MM.1S (cell line): Measurements from ENCODE around the gene GATB.

Source experiments
- EZH2 ChIP-seq: fragments of 300-600 bp; sonication (generic); optimal IDR thresholded peaks from 2 replicates; pipeline ENCODE3; 2017; ENCODE audit warnings: low read depth, mild to moderate bottlenecking, antibody characterized with exemption, low read length, mixed read lengths
- EZH2phosphoT487 ChIP-seq: fragments of 300-600 bp; sonication (generic); IDR thresholded peaks from 2 replicates; pipeline ENCODE4 v1.6.1; 2018; ENCODE audit warnings: antibody characterized with exemption, low read length
- TF ChIP-seq, protein P1 (sequence below): fragments of 300-600 bp; sonication (generic); IDR thresholded peaks from 2 replicates; pipeline ENCODE4 v1.5.1; 2016; ENCODE audit warnings: antibody characterized with exemption, low read length, mixed read lengths

DNA sequence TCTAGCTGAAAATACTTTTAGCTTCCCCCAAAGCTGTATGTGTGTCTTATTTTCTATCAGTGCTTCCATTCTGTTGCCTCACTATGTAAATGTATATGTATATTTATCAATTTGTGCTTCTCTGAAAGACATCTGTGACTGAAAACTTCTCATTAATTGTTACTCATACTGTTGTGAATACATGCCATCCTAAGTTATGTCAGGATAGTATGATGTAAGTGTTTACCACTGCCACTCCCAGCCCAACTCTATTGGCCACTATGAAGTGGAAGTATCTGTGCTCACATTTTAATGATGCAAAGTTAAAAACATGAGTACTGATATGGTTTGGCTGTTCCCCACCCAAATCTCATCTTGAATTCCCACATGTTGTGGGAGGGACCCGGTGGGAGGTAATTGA is 24.4 kb downstream of the GATB start:
- TF ChIP-seq, protein P1, sequence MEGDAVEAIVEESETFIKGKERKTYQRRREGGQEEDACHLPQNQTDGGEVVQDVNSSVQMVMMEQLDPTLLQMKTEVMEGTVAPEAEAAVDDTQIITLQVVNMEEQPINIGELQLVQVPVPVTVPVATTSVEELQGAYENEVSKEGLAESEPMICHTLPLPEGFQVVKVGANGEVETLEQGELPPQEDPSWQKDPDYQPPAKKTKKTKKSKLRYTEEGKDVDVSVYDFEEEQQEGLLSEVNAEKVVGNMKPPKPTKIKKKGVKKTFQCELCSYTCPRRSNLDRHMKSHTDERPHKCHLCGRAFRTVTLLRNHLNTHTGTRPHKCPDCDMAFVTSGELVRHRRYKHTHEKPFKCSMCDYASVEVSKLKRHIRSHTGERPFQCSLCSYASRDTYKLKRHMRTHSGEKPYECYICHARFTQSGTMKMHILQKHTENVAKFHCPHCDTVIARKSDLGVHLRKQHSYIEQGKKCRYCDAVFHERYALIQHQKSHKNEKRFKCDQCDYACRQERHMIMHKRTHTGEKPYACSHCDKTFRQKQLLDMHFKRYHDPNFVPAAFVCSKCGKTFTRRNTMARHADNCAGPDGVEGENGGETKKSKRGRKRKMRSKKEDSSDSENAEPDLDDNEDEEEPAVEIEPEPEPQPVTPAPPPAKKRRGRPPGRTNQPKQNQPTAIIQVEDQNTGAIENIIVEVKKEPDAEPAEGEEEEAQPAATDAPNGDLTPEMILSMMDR, result no peak
- TF ChIP-seq EZH2 (no peak), EZH2phosphoT487 (no peak)
